HepG2 (cell line): ENCODE data around the gene ZFAND2B. TPM values are rescaled to one million over a fixed set of nuclear protein-coding genes. Genes with fewer than 3 reads are reported as not detected.

Source experiments
- ATF1 ChIP-seq: IDR thresholded peaks from 2 replicates; pipeline ENCODE4 v1.6.1; 2016; ENCODE audit warnings: mild to moderate bottlenecking, control low read depth
- CAMTA2 ChIP-seq: sonication (generic); formaldehyde crosslinking; IDR thresholded peaks from 2 replicates; pipeline ENCODE4 v1.4.0; 2020; ENCODE audit warnings: mild to moderate bottlenecking, missing genetic modification reagents, borderline replicate concordance
- CHD2 ChIP-seq: IDR thresholded peaks from 2 replicates; pipeline ENCODE4 v1.6.1; 2011; ENCODE audit warnings: low read depth, low read length, improper control_type of control experiment
- CREB3 ChIP-seq: sonication (generic); formaldehyde crosslinking; IDR thresholded peaks from 2 replicates; pipeline ENCODE4 v1.5.0; 2020; ENCODE audit warnings: missing genetic modification reagents
- ELF3 ChIP-seq: IDR thresholded peaks from 2 replicates; pipeline ENCODE4 v1.6.1; 2016; ENCODE audit warnings: missing genetic modification reagents, missing compliant biosample characterization
- GRHL1 ChIP-seq: sonication (generic); formaldehyde crosslinking; conservative IDR thresholded peaks from 2 replicates; pipeline ENCODE4 v1.8.0; 2022; ENCODE audit warnings: missing genetic modification reagents
- HNRNPK ChIP-seq: fragments of 200-400 bp; formaldehyde crosslinking; IDR thresholded peaks from 2 replicates; pipeline ENCODE4 v1.6.1; 2018; ENCODE audit warnings: low read length, low read depth, moderate library complexity, mild to moderate bottlenecking; ENCODE audit not compliant: poor library complexity, severe bottlenecking
- MYPOP ChIP-seq: sonication (generic); formaldehyde crosslinking; IDR thresholded peaks from 2 replicates; pipeline ENCODE4 v1.8.1; 2023; ENCODE audit warnings: mild to moderate bottlenecking, moderate library complexity, missing genetic modification reagents
- RAD51 ChIP-seq: fragments of 450-650 bp; IDR thresholded peaks from 2 replicates; pipeline ENCODE4 v1.6.1; 2016; ENCODE audit warnings: borderline replicate concordance
- TCF7 ChIP-seq: sonication (generic); IDR thresholded peaks from 2 replicates; pipeline ENCODE4 v1.6.1; 2016; ENCODE audit warnings: antibody characterized with exemption, low read depth
- TSC22D2 ChIP-seq: sonication (generic); formaldehyde crosslinking; IDR thresholded peaks from 2 replicates; pipeline ENCODE4 v1.5.1; 2020; ENCODE audit warnings: missing genetic modification reagents, mild to moderate bottlenecking, borderline replicate concordance
- ZBTB38 ChIP-seq: sonication (generic); formaldehyde crosslinking; IDR thresholded peaks from 2 replicates; pipeline ENCODE4 v1.5.1; 2020; ENCODE audit warnings: mild to moderate bottlenecking, missing genetic modification reagents
- ZNF329 ChIP-seq: sonication (generic); formaldehyde crosslinking; IDR thresholded peaks from 2 replicates; pipeline ENCODE4 v1.9.0; 2021; ENCODE audit warnings: low read depth, mild to moderate bottlenecking, missing genetic modification reagents
- ZNF333 ChIP-seq: sonication (generic); formaldehyde crosslinking; IDR thresholded peaks from 2 replicates; pipeline ENCODE4 v1.4.0; 2020; ENCODE audit warnings: mild to moderate bottlenecking, missing genetic modification reagents, borderline replicate concordance
- ZNF382 ChIP-seq: sonication (generic); formaldehyde crosslinking; IDR thresholded peaks from 2 replicates; pipeline ENCODE4 v1.5.0; 2020; ENCODE audit warnings: missing genetic modification reagents, mild to moderate bottlenecking, borderline replicate concordance
- ZNF713 ChIP-seq: sonication (generic); formaldehyde crosslinking; IDR thresholded peaks from 2 replicates; pipeline ENCODE4 v1.4.0; 2020; ENCODE audit warnings: mild to moderate bottlenecking, missing genetic modification reagents
- ZNF724P ChIP-seq: sonication (generic); formaldehyde crosslinking; IDR thresholded peaks from 2 replicates; pipeline ENCODE4 v1.8.0; 2022; ENCODE audit warnings: missing genetic modification reagents, borderline replicate concordance
- polyA plus RNA-seq, 8 experiments: library from polyadenylated mRNA; depleted of rRNA in 3 of 8; stranded (reverse) in 7 of 8; unstranded in 1 of 8; fragments of >200 nt; fragmentation: Illumina TruSeq in 4 of 8; extraction: Trizol in 4 of 8; gene quantifications; 2 replicates each; pipeline versions ENCODE4 v1.2.1 to v1.2.3, GENCODE V29; 2011 to 2016; ENCODE audit warnings: low read depth in 4 of 8, missing spikeins in 1 of 8, mixed read lengths in 1 of 8; ENCODE audit not compliant: insufficient read depth in 1 of 8
- total RNA-seq, 5 experiments: library from RNA; depleted of rRNA; stranded (reverse); fragments of >200 nt; fragmentation: Illumina TruSeq; extraction: Trizol; gene quantifications; 2 replicates each; pipeline ENCODE4 v1.2.3, GENCODE V29; 2016; ENCODE audit warnings: low read depth in 1 of 5
- TF ChIP-seq, protein P1 (sequence below): sonication (generic); formaldehyde crosslinking; IDR thresholded peaks from 2 replicates; pipeline ENCODE4 v1.8.0; 2022; ENCODE audit warnings: missing genetic modification reagents, mild to moderate bottlenecking, moderate library complexity, borderline replicate concordance
- TF ChIP-seq, protein P2 (sequence below): sonication (generic); formaldehyde crosslinking; IDR thresholded peaks from 2 replicates; pipeline ENCODE4 v1.4.0; 2020; ENCODE audit warnings: missing genetic modification reagents
- TF ChIP-seq, protein P3 (sequence below): sonication (generic); formaldehyde crosslinking; IDR thresholded peaks from 2 replicates; pipeline ENCODE4 v1.4.0; 2020; ENCODE audit warnings: missing genetic modification reagents

Gene ZFAND2B
- total and polyA plus RNA-seq, 2 of the 13 experiments (the other 11 are each of a cell fraction or from before 2014, with no cell fraction given), result 53.3 to 115 TPM

GRCh38 chr2:219252900-219253752, 46.5 kb downstream of the ZFAND2B start, which contains the start of gene TUBA4B (continued):
- TF ChIP-seq MYPOP (CRISPR knock-in tag) (no peak), TCF7 (no peak), TSC22D2 (CRISPR knock-in tag) (no peak), ELF3 (no peak), ZNF333 (CRISPR knock-in tag) (no peak), ZNF329 (no peak), GRHL1 (CRISPR knock-in tag) (no peak), ATF1 (CRISPR knock-in tag) (no peak), CHD2 (no peak), ZNF713 (CRISPR knock-in tag) (0 out of 2 replicates have a peak, but pooled peaks have one; percentile 1), CAMTA2 (CRISPR knock-in tag) (no peak), RAD51 (no peak), ZNF724P (CRISPR knock-in tag) (0 out of 2 replicates have a peak, but pooled peaks have one; percentile 18), HNRNPK (peak; percentile 44), CREB3 (CRISPR knock-in tag) (no peak), ZBTB38 (0 out of 2 replicates have a peak, but pooled peaks have one; percentile 23), ZNF382 (CRISPR knock-in tag) (no peak)
- TF ChIP-seq, protein P1, sequence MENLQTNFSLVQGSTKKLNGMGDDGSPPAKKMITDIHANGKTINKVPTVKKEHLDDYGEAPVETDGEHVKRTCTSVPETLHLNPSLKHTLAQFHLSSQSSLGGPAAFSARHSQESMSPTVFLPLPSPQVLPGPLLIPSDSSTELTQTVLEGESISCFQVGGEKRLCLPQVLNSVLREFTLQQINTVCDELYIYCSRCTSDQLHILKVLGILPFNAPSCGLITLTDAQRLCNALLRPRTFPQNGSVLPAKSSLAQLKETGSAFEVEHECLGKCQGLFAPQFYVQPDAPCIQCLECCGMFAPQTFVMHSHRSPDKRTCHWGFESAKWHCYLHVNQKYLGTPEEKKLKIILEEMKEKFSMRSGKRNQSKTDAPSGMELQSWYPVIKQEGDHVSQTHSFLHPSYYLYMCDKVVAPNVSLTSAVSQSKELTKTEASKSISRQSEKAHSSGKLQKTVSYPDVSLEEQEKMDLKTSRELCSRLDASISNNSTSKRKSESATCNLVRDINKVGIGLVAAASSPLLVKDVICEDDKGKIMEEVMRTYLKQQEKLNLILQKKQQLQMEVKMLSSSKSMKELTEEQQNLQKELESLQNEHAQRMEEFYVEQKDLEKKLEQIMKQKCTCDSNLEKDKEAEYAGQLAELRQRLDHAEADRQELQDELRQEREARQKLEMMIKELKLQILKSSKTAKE (CRISPR knock-in tag), result peak; percentile 19; the same call in 1 of the 2 replicates
- TF ChIP-seq, protein P2, sequence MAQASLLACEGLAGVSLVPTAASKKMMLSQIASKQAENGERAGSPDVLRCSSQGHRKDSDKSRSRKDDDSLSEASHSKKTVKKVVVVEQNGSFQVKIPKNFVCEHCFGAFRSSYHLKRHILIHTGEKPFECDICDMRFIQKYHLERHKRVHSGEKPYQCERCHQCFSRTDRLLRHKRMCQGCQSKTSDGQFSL (CRISPR knock-in tag), result peak; percentile 34; the same call in 1 of the 2 replicates
- TF ChIP-seq, protein P3, sequence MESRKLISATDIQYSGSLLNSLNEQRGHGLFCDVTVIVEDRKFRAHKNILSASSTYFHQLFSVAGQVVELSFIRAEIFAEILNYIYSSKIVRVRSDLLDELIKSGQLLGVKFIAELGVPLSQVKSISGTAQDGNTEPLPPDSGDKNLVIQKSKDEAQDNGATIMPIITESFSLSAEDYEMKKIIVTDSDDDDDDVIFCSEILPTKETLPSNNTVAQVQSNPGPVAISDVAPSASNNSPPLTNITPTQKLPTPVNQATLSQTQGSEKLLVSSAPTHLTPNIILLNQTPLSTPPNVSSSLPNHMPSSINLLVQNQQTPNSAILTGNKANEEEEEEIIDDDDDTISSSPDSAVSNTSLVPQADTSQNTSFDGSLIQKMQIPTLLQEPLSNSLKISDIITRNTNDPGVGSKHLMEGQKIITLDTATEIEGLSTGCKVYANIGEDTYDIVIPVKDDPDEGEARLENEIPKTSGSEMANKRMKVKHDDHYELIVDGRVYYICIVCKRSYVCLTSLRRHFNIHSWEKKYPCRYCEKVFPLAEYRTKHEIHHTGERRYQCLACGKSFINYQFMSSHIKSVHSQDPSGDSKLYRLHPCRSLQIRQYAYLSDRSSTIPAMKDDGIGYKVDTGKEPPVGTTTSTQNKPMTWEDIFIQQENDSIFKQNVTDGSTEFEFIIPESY, result peak; percentile 85
